Astrocyte (in vitro differentiated cells and primary cell): Measurements from ENCODE around the gene FES. TPM values are rescaled to one million over a fixed set of nuclear protein-coding genes. Genes with fewer than 3 reads are reported as not detected.

ENCODE experiments used
- DNase-seq: peaks from one replicate; pipeline ENCODE4 v3.0.0-alpha.2; 2010; ENCODE audit warnings: low read depth
- FAIRE-seq: peaks from 2 replicates; lab custom pipeline; 2011; peaks lifted over from hg19 to GRCh38; lab: Jason Lieb, UNC
- H2AFZ ChIP-seq: 2 replicates; pipeline ENCODE4 v1.6.0; 2012; ENCODE audit warnings: low read depth, low read length, inconsistent platforms
- H3K27ac ChIP-seq: 2 replicates; pipeline ENCODE4 v1.5.1; 2011; ENCODE audit warnings: low read depth, low read length, inconsistent platforms
- H3K27me3 ChIP-seq: 2 replicates; pipeline ENCODE4 v1.6.0; 2011; ENCODE audit warnings: low read length, inconsistent platforms; ENCODE audit not compliant: insufficient read depth
- H3K36me3 ChIP-seq: 2 replicates; pipeline ENCODE4 v1.5.1; 2011; ENCODE audit warnings: low read length, inconsistent platforms; ENCODE audit not compliant: insufficient read depth
- H3K4me1 ChIP-seq: 2 replicates; pipeline ENCODE4 v1.5.1; 2011; ENCODE audit warnings: low read length, inconsistent platforms; ENCODE audit not compliant: insufficient read depth
- H3K4me2 ChIP-seq: 2 replicates; pipeline ENCODE4 v1.6.0; 2012; ENCODE audit warnings: low read length, inconsistent platforms
- H3K4me3 ChIP-seq: 2 replicates; pipeline ENCODE4 v1.5.1; 2011; ENCODE audit warnings: low read depth, mild to moderate bottlenecking, low read length, inconsistent platforms; ENCODE audit not compliant: insufficient read depth
- H3K79me2 ChIP-seq: 2 replicates; pipeline ENCODE4 v1.6.0; 2012; ENCODE audit warnings: mild to moderate bottlenecking, low read length, inconsistent platforms; ENCODE audit not compliant: insufficient read depth
- H3K9ac ChIP-seq: 2 replicates; pipeline ENCODE4 v1.6.0; 2012; ENCODE audit warnings: mild to moderate bottlenecking, low read length, inconsistent platforms
- H3K9me3 ChIP-seq: 2 replicates; pipeline ENCODE4 v1.5.1; 2012; ENCODE audit warnings: low read depth, mild to moderate bottlenecking, low read length, inconsistent platforms; ENCODE audit not compliant: insufficient read depth
- H4K20me1 ChIP-seq: 2 replicates; pipeline ENCODE4 v1.6.0; 2012; ENCODE audit warnings: low read length, inconsistent platforms; ENCODE audit not compliant: insufficient read depth
- H3K27ac Mint-ChIP-seq: one replicate; pipeline ENCODE4 v1.8.0; 2021; ENCODE audit warnings: mild to moderate bottlenecking, mixed read lengths; ENCODE audit not compliant: unreplicated experiment
- H3K27me3 Mint-ChIP-seq: one replicate; pipeline ENCODE4 v1.8.0; 2021; ENCODE audit warnings: low read depth, mixed read lengths; ENCODE audit not compliant: unreplicated experiment
- H3K36me3 Mint-ChIP-seq: one replicate; pipeline ENCODE4 v1.8.0; 2021; ENCODE audit warnings: low read depth, mixed read lengths; ENCODE audit not compliant: unreplicated experiment
- H3K4me1 Mint-ChIP-seq: one replicate; pipeline ENCODE4 v1.8.0; 2021; ENCODE audit warnings: low read depth, mixed read lengths; ENCODE audit not compliant: unreplicated experiment
- H3K4me3 Mint-ChIP-seq: one replicate; pipeline ENCODE4 v1.8.0; 2021; ENCODE audit warnings: mild to moderate bottlenecking, moderate library complexity, mixed read lengths; ENCODE audit not compliant: unreplicated experiment
- H3K9me3 Mint-ChIP-seq: one replicate; pipeline ENCODE4 v1.8.0; 2021; ENCODE audit warnings: mild to moderate bottlenecking, mixed read lengths; ENCODE audit not compliant: unreplicated experiment
- EZH2 ChIP-seq: IDR thresholded peaks from 2 replicates; pipeline ENCODE4 v1.6.1; 2012; ENCODE audit warnings: mild to moderate bottlenecking, low read length, inconsistent platforms; ENCODE audit not compliant: insufficient read depth
- total RNA-seq: library from RNA; stranded (reverse); gene quantifications from 2 replicates; pipeline ENCODE4 v1.2.1, GENCODE V29; 2021
- TF ChIP-seq, protein P1 (sequence below): IDR thresholded peaks from 2 replicates; pipeline ENCODE4 v1.5.1; 2011; ENCODE audit warnings: low read depth, mild to moderate bottlenecking, inconsistent platforms, low read length, moderate library complexity; ENCODE audit not compliant: insufficient read depth

FES gene
- total RNA-seq, 1 donor from 2014 or later = 7.2 TPM

DNA sequence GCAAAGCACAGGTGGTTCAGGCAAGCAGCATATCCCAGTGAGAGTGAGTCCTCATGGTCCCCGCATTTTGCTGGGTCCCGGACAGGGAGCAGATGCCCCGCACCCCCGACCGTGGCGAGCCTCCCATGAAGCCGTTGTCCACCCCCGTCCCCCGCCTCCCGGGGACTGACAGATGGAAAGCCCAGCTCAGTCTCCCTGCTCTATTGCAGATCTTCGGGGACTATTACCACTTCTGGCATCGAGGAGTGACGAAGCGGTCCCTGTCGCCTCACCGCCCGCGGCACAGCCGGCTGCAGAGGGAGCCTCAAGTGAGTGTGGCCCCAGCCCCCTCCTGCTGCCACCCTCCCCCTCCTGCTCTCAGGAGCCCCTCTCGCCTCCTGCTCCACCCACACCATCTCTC lies 8.3 kb upstream of the FES start:
- H2AFZ ChIP-seq = no peak overlapping the region
- H4K20me1 ChIP-seq = peaks cover 37% of the 10 kb centered on the region
- FAIRE-seq = no peak
- no peak for DNase-seq
- Mint-ChIP-seq H3K27ac (no peak overlapping the region), H3K36me3 (peaks cover 15% of the 10 kb centered on the region), H3K27me3 (no peaks in the 10 kb centered on the region), H3K4me1 (peaks cover 13% of the 10 kb centered on the region), H3K4me3 (no peak overlapping the region), H3K9me3 (no peaks in the 10 kb centered on the region)
- H3K36me3 ChIP-seq = peaks cover 18% of the 10 kb centered on the region
- H3K9me3 ChIP-seq = no peaks in the 10 kb centered on the region
- H3K4me1 ChIP-seq = peaks cover 26% of the 10 kb centered on the region
- no peak overlapping the region for H3K4me3 ChIP-seq
- no peaks in the 10 kb centered on the region for H3K27me3 ChIP-seq
- H3K4me2 ChIP-seq = no peak overlapping the region
- no peak for TF ChIP-seq EZH2
- TF ChIP-seq, protein P1, sequence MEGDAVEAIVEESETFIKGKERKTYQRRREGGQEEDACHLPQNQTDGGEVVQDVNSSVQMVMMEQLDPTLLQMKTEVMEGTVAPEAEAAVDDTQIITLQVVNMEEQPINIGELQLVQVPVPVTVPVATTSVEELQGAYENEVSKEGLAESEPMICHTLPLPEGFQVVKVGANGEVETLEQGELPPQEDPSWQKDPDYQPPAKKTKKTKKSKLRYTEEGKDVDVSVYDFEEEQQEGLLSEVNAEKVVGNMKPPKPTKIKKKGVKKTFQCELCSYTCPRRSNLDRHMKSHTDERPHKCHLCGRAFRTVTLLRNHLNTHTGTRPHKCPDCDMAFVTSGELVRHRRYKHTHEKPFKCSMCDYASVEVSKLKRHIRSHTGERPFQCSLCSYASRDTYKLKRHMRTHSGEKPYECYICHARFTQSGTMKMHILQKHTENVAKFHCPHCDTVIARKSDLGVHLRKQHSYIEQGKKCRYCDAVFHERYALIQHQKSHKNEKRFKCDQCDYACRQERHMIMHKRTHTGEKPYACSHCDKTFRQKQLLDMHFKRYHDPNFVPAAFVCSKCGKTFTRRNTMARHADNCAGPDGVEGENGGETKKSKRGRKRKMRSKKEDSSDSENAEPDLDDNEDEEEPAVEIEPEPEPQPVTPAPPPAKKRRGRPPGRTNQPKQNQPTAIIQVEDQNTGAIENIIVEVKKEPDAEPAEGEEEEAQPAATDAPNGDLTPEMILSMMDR = no peak
- H3K9ac ChIP-seq = no peak overlapping the region
- H3K27ac ChIP-seq = no peak overlapping the region
- peaks cover 48% of the 10 kb centered on the region for H3K79me2 ChIP-seq

DNA sequence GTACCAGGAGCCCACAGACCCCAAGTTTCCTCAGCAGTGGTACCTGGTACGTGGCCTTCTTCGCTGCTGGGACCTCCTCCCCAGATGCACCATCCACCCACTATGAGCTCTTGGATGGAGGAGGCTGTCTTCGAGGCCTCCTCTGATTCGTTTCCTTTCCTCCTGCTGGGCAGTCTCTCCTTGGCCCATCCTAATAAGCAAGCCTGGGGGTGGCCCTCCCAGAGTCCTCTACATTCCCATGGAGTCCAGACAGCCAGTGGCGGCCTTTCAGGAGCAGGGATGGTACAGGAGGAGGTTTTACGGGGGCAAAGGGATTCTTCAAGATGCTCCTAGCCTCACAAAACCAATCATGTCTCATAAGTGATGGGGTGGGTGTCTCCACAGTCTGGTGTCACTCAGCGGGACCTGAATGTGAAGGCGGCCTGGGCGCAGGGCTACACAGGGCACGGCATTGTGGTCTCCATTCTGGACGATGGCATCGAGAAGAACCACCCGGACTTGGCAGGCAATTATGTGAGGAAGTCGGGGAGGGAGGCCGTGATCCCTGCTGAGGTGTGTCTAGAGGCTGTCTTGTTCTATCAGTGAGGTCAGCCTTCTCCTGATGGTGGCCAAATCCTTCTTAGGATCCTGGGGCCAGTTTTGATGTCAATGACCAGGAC lies 7.7 kb upstream of the FES start:
- Histone ChIP-seq H3K27ac (no peak overlapping the region), H3K4me2 (no peak overlapping the region), H3K9ac (no peak overlapping the region), H3K9me3 (no peaks in the 10 kb centered on the region), H4K20me1 (peaks cover 37% of the 10 kb centered on the region), H2AFZ (no peak overlapping the region), H3K27me3 (no peaks in the 10 kb centered on the region), H3K36me3 (peaks cover 18% of the 10 kb centered on the region), H3K4me3 (no peak overlapping the region), H3K4me1 (peaks cover 26% of the 10 kb centered on the region), H3K79me2 (peaks cover 45% of the 10 kb centered on the region)
- TF ChIP-seq EZH2 = no peak
- TF ChIP-seq, protein P1 = no peak
- DNase-seq (no peak), FAIRE-seq (no peak)
- Mint-ChIP-seq H3K4me3 (no peak overlapping the region), H3K4me1 (peaks cover 13% of the 10 kb centered on the region), H3K27ac (no peak overlapping the region), H3K9me3 (no peaks in the 10 kb centered on the region), H3K36me3 (peaks cover 15% of the 10 kb centered on the region), H3K27me3 (no peaks in the 10 kb centered on the region)

DNA sequence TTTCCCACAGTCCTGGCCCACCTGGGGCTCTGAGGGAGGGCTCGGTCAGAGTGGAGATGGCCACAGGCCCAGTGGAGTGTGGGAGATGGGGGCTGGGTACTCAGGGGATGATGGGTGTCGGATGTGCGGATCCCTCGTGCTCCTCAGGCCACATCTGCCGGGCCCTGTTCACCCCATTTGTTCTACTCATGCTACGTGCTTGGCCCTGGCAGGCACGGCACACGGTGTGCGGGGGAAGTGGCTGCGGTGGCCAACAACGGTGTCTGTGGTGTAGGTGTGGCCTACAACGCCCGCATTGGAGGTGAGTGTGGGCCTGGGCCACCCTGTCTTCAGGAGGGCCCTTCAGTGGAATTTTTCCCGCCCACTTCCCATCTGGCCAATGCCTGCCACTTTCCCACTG lies 7.0 kb upstream of the FES start:
- peaks cover 18% of the 10 kb centered on the region for H3K36me3 ChIP-seq
- no peaks in the 10 kb centered on the region for H3K27me3 Mint-ChIP-seq
- H3K4me1 Mint-ChIP-seq = peaks cover 13% of the 10 kb centered on the region
- no peaks in the 10 kb centered on the region for H3K27me3 ChIP-seq
- no peak overlapping the region for H3K27ac Mint-ChIP-seq
- H3K4me3 Mint-ChIP-seq = no peak overlapping the region
- TF ChIP-seq, protein P1 = no peak
- TF ChIP-seq EZH2 = no peak
- peaks cover 37% of the 10 kb centered on the region for H4K20me1 ChIP-seq
- peaks cover 15% of the 10 kb centered on the region for H3K36me3 Mint-ChIP-seq
- DNase-seq (no peak), FAIRE-seq (no peak)
- H3K9me3 ChIP-seq = no peaks in the 10 kb centered on the region
- H3K4me3 ChIP-seq = no peak overlapping the region
- H3K4me2 ChIP-seq = no peak overlapping the region
- H3K4me1 ChIP-seq = peaks cover 23% of the 10 kb centered on the region
- H3K9me3 Mint-ChIP-seq = no peaks in the 10 kb centered on the region
- H3K27ac ChIP-seq = no peak overlapping the region
- no peak overlapping the region for H2AFZ ChIP-seq
- H3K79me2 ChIP-seq = peaks cover 38% of the 10 kb centered on the region
- H3K9ac ChIP-seq = no peak overlapping the region
